GM12875 (cell line): ENCODE results near the gene KCTD6.
"Not testable (repeated sequence)": the region's sequence is repeated elsewhere in the genome, so short reads cannot be mapped to it uniquely, and the experiment has no call there.

Experiments used
- H3K4me3 ChIP-seq: one replicate; pipeline ENCODE4 v1.5.1; 2011; ENCODE audit warnings: low read depth, low read length, control low read depth
- CTCF ChIP-seq: IDR thresholded peaks from 2 replicates; pipeline ENCODE4 v1.5.1; 2011; ENCODE audit warnings: low read depth, mild to moderate bottlenecking, control low read depth, inconsistent platforms, low read length, moderate library complexity, borderline replicate concordance; ENCODE audit not compliant: insufficient read depth

The KCTD6 gene

GRCh38 chr3:58522759-58523425 lies 31.0 kb downstream of the KCTD6 start:
- no peak overlapping the region for H3K4me3 ChIP-seq
- TF ChIP-seq CTCF: no peak

GRCh38 chr3:58524326-58524888 lies 32.5 kb downstream of the KCTD6 start:
- no peak for TF ChIP-seq CTCF
- H3K4me3 ChIP-seq: no peak overlapping the region

GRCh38 chr3:58526515-58526957 lies 34.6 kb downstream of the KCTD6 start:
- no peak overlapping the region for H3K4me3 ChIP-seq
- TF ChIP-seq CTCF: no peak

GRCh38 chr3:58527440-58527839 lies 35.5 kb downstream of the KCTD6 start:
- H3K4me3 ChIP-seq: not testable (repeated sequence)

- H3K4me3 ChIP-seq: no peak overlapping the region
- TF ChIP-seq CTCF: no peak
Observed at GRCh38 chr3:58528629-58529028, 36.7 kb downstream of the KCTD6 start.

- TF ChIP-seq CTCF: peak; percentile 46; the same call in 1 of the 2 replicates
- H3K4me3 ChIP-seq: no peak overlapping the region
Observed at GRCh38 chr3:58529516-58530353, 37.8 kb downstream of the KCTD6 start.

GRCh38 chr3:58530354-58530865 lies 38.5 kb downstream of the KCTD6 start:
- H3K4me3 ChIP-seq: no peak overlapping the region
- TF ChIP-seq CTCF: no peak
